EL (cell line): ENCODE data around the gene SERPINA4.
A peak's percentile ranks its signal among the peaks of the same experiment; 100 is the strongest.

Experiments used
- DNase-seq: peaks from one replicate; pipeline ENCODE4 v3.0.0-alpha.2; 2016

The SERPINA4 gene

GRCh38 chr14:94560751-94561655 is at the start of gene SERPINA4:
TSS of gene SERPINA4 (plus strand) at chr14:94561442. CDS start at chr14:94563483, 2,041 bp downstream.
- no peak for DNase-seq

- DNase-seq, result no peak
These were observed 46.9 kb upstream of the SERPINA4 start for GRCh38 chr14:94514351-94514750.

- no peak for DNase-seq
These were observed 45.8 kb upstream of the SERPINA4 start for GRCh38 chr14:94515426-94515825.

- no peak for DNase-seq
These were observed 45.4 kb upstream of the SERPINA4 start for GRCh38 chr14:94515856-94516255.

GRCh38 chr14:94517248-94517640 is 44.0 kb upstream of the SERPINA4 start:
- DNase-seq, result no peak

GRCh38 chr14:94517641-94518257 is 43.5 kb upstream of the SERPINA4 start:
- no peak for DNase-seq

GRCh38 chr14:94521375-94522114 is 39.7 kb upstream of the SERPINA4 start:
- no peak for DNase-seq

GRCh38 chr14:94522115-94522724 is 39.0 kb upstream of the SERPINA4 start:
- no peak for DNase-seq

GRCh38 chr14:94523265-94523664 is 38.0 kb upstream of the SERPINA4 start:
- DNase-seq, result no peak

- DNase-seq, result no peak
These were observed 37.1 kb upstream of the SERPINA4 start for GRCh38 chr14:94524093-94524492.

- DNase-seq, result no peak
These were observed 30.1 kb upstream of the SERPINA4 start for GRCh38 chr14:94531187-94531586.

- DNase-seq, result peak; percentile 41
These were observed 28.8 kb upstream of the SERPINA4 start for GRCh38 chr14:94532447-94532846.

- no peak for DNase-seq
These were observed 25.7 kb upstream of the SERPINA4 start for GRCh38 chr14:94535506-94535905.

GRCh38 chr14:94536836-94537235 is 24.4 kb upstream of the SERPINA4 start:
- peak; percentile 25 for DNase-seq

GRCh38 chr14:94538070-94538740 is 23.0 kb upstream of the SERPINA4 start:
- no peak for DNase-seq

- DNase-seq, result no peak
These were observed 22.1 kb upstream of the SERPINA4 start for GRCh38 chr14:94539181-94539580.

GRCh38 chr14:94540031-94540794 is 21.0 kb upstream of the SERPINA4 start:
- DNase-seq, result peak; percentile 21

- no peak for DNase-seq
These were observed 19.8 kb upstream of the SERPINA4 start for GRCh38 chr14:94541234-94541975.

GRCh38 chr14:94542111-94542810 is 19.0 kb upstream of the SERPINA4 start:
- peak; percentile 85 for DNase-seq

GRCh38 chr14:94542811-94543440 is 18.3 kb upstream of the SERPINA4 start:
- DNase-seq, result no peak
